ENCODE data around the gene RFX7.

GRCh38 chr15:56056626-56057025 lies 187.1 kb downstream of the RFX7 start:
- TF ChIP-seq, protein P1, sequence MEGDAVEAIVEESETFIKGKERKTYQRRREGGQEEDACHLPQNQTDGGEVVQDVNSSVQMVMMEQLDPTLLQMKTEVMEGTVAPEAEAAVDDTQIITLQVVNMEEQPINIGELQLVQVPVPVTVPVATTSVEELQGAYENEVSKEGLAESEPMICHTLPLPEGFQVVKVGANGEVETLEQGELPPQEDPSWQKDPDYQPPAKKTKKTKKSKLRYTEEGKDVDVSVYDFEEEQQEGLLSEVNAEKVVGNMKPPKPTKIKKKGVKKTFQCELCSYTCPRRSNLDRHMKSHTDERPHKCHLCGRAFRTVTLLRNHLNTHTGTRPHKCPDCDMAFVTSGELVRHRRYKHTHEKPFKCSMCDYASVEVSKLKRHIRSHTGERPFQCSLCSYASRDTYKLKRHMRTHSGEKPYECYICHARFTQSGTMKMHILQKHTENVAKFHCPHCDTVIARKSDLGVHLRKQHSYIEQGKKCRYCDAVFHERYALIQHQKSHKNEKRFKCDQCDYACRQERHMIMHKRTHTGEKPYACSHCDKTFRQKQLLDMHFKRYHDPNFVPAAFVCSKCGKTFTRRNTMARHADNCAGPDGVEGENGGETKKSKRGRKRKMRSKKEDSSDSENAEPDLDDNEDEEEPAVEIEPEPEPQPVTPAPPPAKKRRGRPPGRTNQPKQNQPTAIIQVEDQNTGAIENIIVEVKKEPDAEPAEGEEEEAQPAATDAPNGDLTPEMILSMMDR (conservative IDR thresholded peaks at IDR 0.05; ENCODE audit: low read length) = no peak
- no peak for TF ChIP-seq EZH2phosphoT487 (IDR thresholded peaks at IDR 0.05; ENCODE audit: borderline replicate concordance)

Measured in Loucy (cell line).